CD14-positive monocyte (primary cell): ENCODE data around the gene SLC25A45. TPM values are rescaled to one million over a fixed set of nuclear protein-coding genes. Genes with fewer than 3 reads are reported as not detected.

Experiments
- DNase-seq, 3 donors: peaks; one replicate each; pipeline ENCODE4 v3.0.0-alpha.2; 2011 to 2022
- H2AFZ ChIP-seq: 2 replicates; pipeline ENCODE4 v1.6.0; 2012; ENCODE audit warnings: mild to moderate bottlenecking, low read depth, low read length, inconsistent platforms; ENCODE audit not compliant: insufficient read depth, poor library complexity, severe bottlenecking
- H3K27ac ChIP-seq, 2 donors: 1 replicate in 1 of 2; 2 replicates in 1 of 2; pipeline ENCODE4 v1.5.1; 2012 to 2013; ENCODE audit warnings: low read length in 2 of 2, control low read depth in 1 of 2, inconsistent platforms in 1 of 2, low read depth in 1 of 2, mild to moderate bottlenecking in 1 of 2
- H3K27me3 ChIP-seq, 2 donors: one replicate each; pipeline versions ENCODE4 v1.6.0 to v1.6.1; 2011 to 2013; ENCODE audit warnings: low read length in 2 of 2; ENCODE audit not compliant: control insufficient read depth in 2 of 2, insufficient read depth in 2 of 2
- H3K36me3 ChIP-seq, 2 donors: replicated peaks in 1 of 2; 1 replicate in 1 of 2; 2 replicates in 1 of 2; pipeline versions ENCODE4 v1.5.1 to v1.6.1; 2012 to 2013; ENCODE audit warnings: low read length in 2 of 2, control low read depth in 1 of 2, inconsistent platforms in 1 of 2, mild to moderate bottlenecking in 1 of 2; ENCODE audit not compliant: insufficient read depth in 2 of 2, control insufficient read depth in 1 of 2
- H3K4me1 ChIP-seq, 2 donors: 1 replicate in 1 of 2; 2 replicates in 1 of 2; pipeline versions ENCODE4 v1.5.1 to v1.6.1; 2012 to 2013; ENCODE audit warnings: low read length in 2 of 2, control low read depth in 1 of 2, inconsistent platforms in 1 of 2, mild to moderate bottlenecking in 1 of 2, moderate library complexity in 1 of 2; ENCODE audit not compliant: insufficient read depth in 2 of 2, control insufficient read depth in 1 of 2
- H3K4me2 ChIP-seq: replicated peaks from 2 replicates; pipeline ENCODE3; 2012; ENCODE audit warnings: low read length, moderate library complexity, mild to moderate bottlenecking; ENCODE audit not compliant: poor library complexity, severe bottlenecking; ENCODE audit errors: extremely low read depth
- H3K4me3 ChIP-seq, 3 experiments: fragments of 200-600 bp in 1 of 3; sonication (generic) in 1 of 3; replicated peaks in 1 of 3; 1 replicate in 2 of 3; 2 replicates in 1 of 3; pipeline ENCODE4 v1.5.1; 2011 to 2013; ENCODE audit warnings: low read length in 3 of 3, mild to moderate bottlenecking in 3 of 3, control low read depth in 2 of 3, low read depth in 2 of 3, inconsistent platforms in 1 of 3, moderate library complexity in 1 of 3
- H3K79me2 ChIP-seq: 2 replicates; pipeline ENCODE4 v1.6.0; 2012; ENCODE audit warnings: mild to moderate bottlenecking, control low read depth, inconsistent platforms, low read length, moderate library complexity; ENCODE audit not compliant: insufficient read depth
- H3K9ac ChIP-seq: 2 replicates; pipeline ENCODE4 v1.6.0; 2017; ENCODE audit warnings: low read length, mild to moderate bottlenecking; ENCODE audit not compliant: insufficient read depth, poor library complexity, severe bottlenecking
- H3K9me3 ChIP-seq, 2 donors: replicated peaks in 1 of 2; 1 replicate in 1 of 2; 2 replicates in 1 of 2; pipeline versions ENCODE4 v1.5.1 to v1.6.1; 2012 to 2013; ENCODE audit warnings: low read length in 2 of 2, control low read depth in 1 of 2; ENCODE audit not compliant: control insufficient read depth in 1 of 2, insufficient read depth in 1 of 2
- H4K20me1 ChIP-seq: 2 replicates; pipeline ENCODE4 v1.6.0; 2012; ENCODE audit warnings: mild to moderate bottlenecking, low read length, control low read depth, moderate library complexity; ENCODE audit not compliant: insufficient read depth
- H3K27ac Mint-ChIP-seq, 7 donors: one replicate each; pipeline ENCODE4 v1.8.0; 2020; ENCODE audit warnings: mild to moderate bottlenecking in 7 of 7, mixed read lengths in 7 of 7, moderate library complexity in 6 of 7, inconsistent platforms in 2 of 7
- H3K27me3 Mint-ChIP-seq, 3 donors: one replicate each; pipeline ENCODE4 v1.8.0; 2021 to 2022; ENCODE audit warnings: low read depth in 3 of 3, mild to moderate bottlenecking in 3 of 3, mixed read lengths in 3 of 3, moderate library complexity in 3 of 3, inconsistent platforms in 1 of 3
- H3K36me3 Mint-ChIP-seq, 2 donors: one replicate each; pipeline ENCODE4 v1.8.0; 2020; ENCODE audit warnings: mixed read lengths in 2 of 2, inconsistent platforms in 1 of 2, mild to moderate bottlenecking in 1 of 2
- H3K4me1 Mint-ChIP-seq: one replicate; pipeline ENCODE4 v1.8.0; 2020; ENCODE audit warnings: mild to moderate bottlenecking, mixed read lengths
- H3K4me3 Mint-ChIP-seq, 2 donors: one replicate each; pipeline ENCODE4 v1.8.0; 2020; ENCODE audit warnings: mild to moderate bottlenecking in 2 of 2, mixed read lengths in 2 of 2, moderate library complexity in 1 of 2
- H3K9me3 Mint-ChIP-seq, 7 donors: one replicate each; pipeline ENCODE4 v1.8.0; 2020 to 2022; ENCODE audit warnings: mixed read lengths in 7 of 7, mild to moderate bottlenecking in 6 of 7, moderate library complexity in 6 of 7, inconsistent platforms in 2 of 7
- CTCF ChIP-seq: fragments of 200-600 bp; IDR thresholded peaks from one replicate; pipeline ENCODE4 v1.8.0; 2022; ENCODE audit warnings: antibody characterized with exemption, mild to moderate bottlenecking
- WGBS: methylation state at CpG from one replicate; pipeline ENCODE4 v1.1.5; 2013; ENCODE audit warnings: missing lambda C conversion rate; ENCODE audit not compliant: insufficient coverage; 5-methylcytosine and 5-hydroxymethylcytosine counted together
- intact Hi-C, 2 donors: fragments of 100-400 bp; cut with micrococcal nuclease; formaldehyde crosslinking; loops; one replicate each; pipeline versions ENCODE4 v1.15.0 to v1.15.1; 2023
- polyA plus RNA-seq, 3 donors: library from polyadenylated mRNA; depleted of rRNA in 1 of 3; unstranded in 2 of 3; stranded (reverse) in 1 of 3; fragments of 300-500 nt in 2 of 3; fragments of >200 nt in 1 of 3; fragmentation: Illumina TruSeq in 2 of 3; gene quantifications; 1 replicate in 2 of 3; 2 replicates in 1 of 3; pipeline ENCODE4 v1.2.3, GENCODE V29; 2012 to 2021

The SLC25A45 gene
- polyA plus RNA-seq, 3 donors = 3.7 to 11.3 (median 4.1) TPM

GRCh38 chr11:65355776-65356393 lies 26.6 kb downstream of the SLC25A45 start:
- no peak for TF ChIP-seq CTCF
- Histone ChIP-seq H3K4me2 (peak overlapping the region; percentile 94), H3K27ac (no peak overlapping the region), H3K9me3 (no peaks in the 10 kb centered on the region), H3K27me3 (peaks cover 0 to 14% of the 10 kb centered on the region in 2 donors), H3K36me3 (peaks cover 17 to 18% of the 10 kb centered on the region in 2 donors), H3K4me1 (peaks cover 15 to 23% of the 10 kb centered on the region in 2 donors), H4K20me1 (peaks cover 7% of the 10 kb centered on the region), H3K79me2 (no peaks in the 10 kb centered on the region), H2AFZ (peak overlapping the region; percentile 76), H3K4me3 (peak overlapping the region in 2 of 3 experiments; percentile 46 to 80), H3K9ac (no peak overlapping the region)
- peaks cover 6 to 18% (median 13%) of the 10 kb centered on the region in 3 donors for H3K27me3 Mint-ChIP-seq
- DNase-seq = no peak
- H3K4me1 Mint-ChIP-seq = peaks cover 20% of the 10 kb centered on the region
- H3K36me3 Mint-ChIP-seq = peaks cover 16 to 17% of the 10 kb centered on the region in 2 donors
- H3K9me3 Mint-ChIP-seq = no peaks in the 10 kb centered on the region
- H3K4me3 Mint-ChIP-seq = peak overlapping the region; percentile 86 to 93
- intact Hi-C loops = no loop called here
- H3K27ac Mint-ChIP-seq = peak overlapping the region in 1 of 7 donors; percentile 61
- 63% methylated on average over 35 of the region's 35 CpGs for WGBS

DNA sequence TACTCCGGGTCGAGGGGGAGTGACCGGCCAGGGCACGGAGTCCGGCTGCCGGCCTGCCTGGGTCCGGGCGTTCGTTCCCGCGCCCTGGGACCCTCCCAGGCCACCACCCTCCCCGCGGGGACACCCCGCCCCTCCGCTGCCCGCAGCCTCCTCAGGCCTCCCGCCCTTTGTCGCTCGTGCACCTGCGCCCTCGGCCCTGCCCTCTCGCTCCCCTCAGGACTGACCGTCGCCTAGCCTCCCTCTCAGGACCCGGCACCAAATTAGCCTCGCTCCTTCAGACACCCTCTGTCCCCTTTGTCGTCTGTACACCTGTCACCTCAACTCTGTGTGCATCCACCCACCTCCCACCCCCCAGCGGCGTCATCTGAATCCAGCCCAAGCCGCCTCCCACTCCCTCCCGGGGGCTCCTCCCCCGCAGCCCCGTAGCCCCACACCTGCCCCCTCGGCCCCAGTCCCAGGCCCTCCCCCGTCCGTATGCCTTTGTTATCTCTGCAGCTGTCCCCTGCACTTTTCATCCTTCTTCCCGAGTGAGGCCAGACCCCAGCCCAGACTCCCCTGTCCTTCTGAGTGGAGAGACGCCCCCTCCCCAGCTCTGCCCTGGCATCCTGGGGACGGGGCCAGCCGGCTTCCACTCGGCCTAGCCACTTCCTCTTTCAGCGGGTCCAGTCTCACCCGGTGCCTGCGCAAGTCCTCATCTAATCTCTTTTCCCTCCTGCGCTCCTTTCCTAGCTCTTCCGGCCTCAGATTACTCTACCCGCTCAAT lies 27.3 kb downstream of the SLC25A45 start:
- peak; percentile 43 to 68 (median 62) for DNase-seq
- Histone ChIP-seq H2AFZ (peak overlapping the region; percentile 76), H4K20me1 (peaks cover 7% of the 10 kb centered on the region), H3K9ac (peak overlapping the region; percentile 64), H3K4me3 (peak overlapping the region; percentile 46 to 80 (median 75)), H3K4me2 (peak overlapping the region; percentile 94), H3K9me3 (no peaks in the 10 kb centered on the region), H3K27ac (no peak overlapping the region), H3K36me3 (peaks cover 24 to 25% of the 10 kb centered on the region in 2 donors), H3K27me3 (peaks cover 0 to 14% of the 10 kb centered on the region in 2 donors), H3K79me2 (no peaks in the 10 kb centered on the region), H3K4me1 (peaks cover 15 to 23% of the 10 kb centered on the region in 2 donors)
- intact Hi-C loops = no loop called here
- peak overlapping the region; percentile 86 to 93 for H3K4me3 Mint-ChIP-seq
- under 1% methylated on average over 47 of the region's 47 CpGs for WGBS
- H3K36me3 Mint-ChIP-seq = peaks cover 17 to 23% of the 10 kb centered on the region in 2 donors
- H3K27me3 Mint-ChIP-seq = peaks cover 6 to 18% (median 13%) of the 10 kb centered on the region in 3 donors
- no peaks in the 10 kb centered on the region for H3K9me3 Mint-ChIP-seq
- peak overlapping the region in 5 of 7 donors; percentile 40 to 75 (median 61) for H3K27ac Mint-ChIP-seq
- H3K4me1 Mint-ChIP-seq = peaks cover 20% of the 10 kb centered on the region
- no peak for TF ChIP-seq CTCF
